Stimulated activated CD4-positive, alpha-beta T cell treated with anti-CD3 and anti-CD28 coated beads, Interleukin-1b, Interleukin-23, amount 100 ng/mL, for 1 hour (primary cell): ENCODE measurements around the gene ITPKA.

Experiments used
- DNase-seq, 2 donors: peaks; one replicate each; pipeline ENCODE4 v3.0.0-alpha.2; 2020; ENCODE audit warnings: low read depth in 2 of 2

ITPKA gene

DNA sequence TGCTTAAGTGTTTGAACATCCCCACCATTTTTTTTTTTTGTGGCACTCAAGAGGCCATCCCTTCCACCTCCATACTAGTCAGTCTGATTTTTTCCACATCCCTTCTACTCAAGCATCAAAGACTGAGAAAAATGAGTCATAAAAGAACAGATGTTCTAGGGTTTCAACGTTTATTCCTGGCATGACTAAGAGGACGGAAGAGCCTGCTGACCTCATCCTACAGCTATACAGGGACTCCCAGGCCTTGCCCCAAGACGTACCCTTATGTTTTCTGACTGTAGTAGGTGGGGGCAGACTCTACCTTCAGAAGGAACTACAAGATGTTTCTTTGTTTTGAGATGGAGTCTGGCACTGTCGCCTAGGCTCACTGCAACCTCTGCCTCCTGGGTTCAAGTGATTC, 3.3 kb upstream of the ITPKA start:
- no peak for DNase-seq

DNA sequence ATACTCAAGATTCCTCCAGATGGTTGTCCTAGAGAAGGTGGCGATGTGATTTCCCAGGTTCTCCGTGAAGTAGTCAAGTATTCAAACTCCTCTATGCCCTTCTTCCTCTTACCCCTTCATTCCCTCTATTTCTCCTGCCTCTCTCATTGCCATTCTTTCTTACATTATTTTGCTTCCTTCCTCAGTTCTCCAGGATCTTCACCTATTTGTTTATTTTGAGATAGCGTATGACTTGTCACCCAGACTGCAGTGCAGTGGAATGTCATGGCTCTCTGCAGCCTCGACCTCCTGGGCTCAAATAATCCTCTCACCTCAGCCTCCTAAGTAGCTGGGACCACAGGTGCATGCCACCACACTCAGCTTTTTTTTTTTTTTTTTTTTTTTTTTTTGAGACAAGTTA, 1.8 kb upstream of the ITPKA start:
- DNase-seq: no peak

DNA sequence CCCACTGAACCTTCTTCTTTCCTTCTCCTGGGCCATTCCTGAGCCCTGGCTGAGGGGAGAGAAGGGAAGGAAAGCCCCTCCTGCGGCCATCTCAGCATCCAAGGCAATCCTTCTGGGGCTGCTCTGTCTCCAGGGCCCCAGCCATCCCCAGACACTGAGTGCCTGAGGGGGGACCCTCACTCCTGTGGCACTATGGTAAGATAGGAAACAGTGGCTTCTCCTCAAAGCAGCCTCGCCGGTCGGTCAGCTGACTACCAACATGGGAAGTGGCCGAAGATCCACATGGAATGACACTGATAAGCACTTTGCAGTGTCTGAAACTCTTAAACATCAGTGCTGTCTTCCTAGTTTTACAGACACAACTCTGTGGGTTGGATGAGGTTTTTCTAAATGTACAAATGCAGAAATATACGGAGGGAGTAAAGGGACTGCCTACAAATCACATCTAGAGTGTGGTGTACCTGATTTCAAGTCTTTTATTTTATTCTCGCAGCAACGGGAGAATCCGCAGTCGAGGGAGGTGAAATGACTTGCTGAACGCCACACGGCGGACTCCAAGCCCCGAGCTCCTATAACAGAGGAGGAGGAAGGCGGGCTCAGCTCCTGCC, 973 bp upstream of the ITPKA start:
- no peak for DNase-seq

DNA sequence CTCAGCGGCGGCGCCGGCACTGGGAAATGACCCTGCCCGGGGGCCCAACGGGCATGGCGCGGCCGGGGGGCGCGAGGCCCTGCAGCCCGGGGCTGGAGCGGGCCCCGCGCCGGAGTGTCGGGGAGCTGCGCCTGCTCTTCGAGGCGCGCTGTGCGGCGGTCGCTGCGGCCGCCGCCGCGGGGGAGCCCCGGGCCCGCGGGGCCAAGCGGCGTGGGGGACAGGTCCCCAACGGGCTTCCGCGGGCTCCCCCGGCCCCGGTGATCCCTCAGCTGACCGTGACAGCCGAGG, 172 bp downstream of the ITPKA start:
- DNase-seq: no peak

DNA sequence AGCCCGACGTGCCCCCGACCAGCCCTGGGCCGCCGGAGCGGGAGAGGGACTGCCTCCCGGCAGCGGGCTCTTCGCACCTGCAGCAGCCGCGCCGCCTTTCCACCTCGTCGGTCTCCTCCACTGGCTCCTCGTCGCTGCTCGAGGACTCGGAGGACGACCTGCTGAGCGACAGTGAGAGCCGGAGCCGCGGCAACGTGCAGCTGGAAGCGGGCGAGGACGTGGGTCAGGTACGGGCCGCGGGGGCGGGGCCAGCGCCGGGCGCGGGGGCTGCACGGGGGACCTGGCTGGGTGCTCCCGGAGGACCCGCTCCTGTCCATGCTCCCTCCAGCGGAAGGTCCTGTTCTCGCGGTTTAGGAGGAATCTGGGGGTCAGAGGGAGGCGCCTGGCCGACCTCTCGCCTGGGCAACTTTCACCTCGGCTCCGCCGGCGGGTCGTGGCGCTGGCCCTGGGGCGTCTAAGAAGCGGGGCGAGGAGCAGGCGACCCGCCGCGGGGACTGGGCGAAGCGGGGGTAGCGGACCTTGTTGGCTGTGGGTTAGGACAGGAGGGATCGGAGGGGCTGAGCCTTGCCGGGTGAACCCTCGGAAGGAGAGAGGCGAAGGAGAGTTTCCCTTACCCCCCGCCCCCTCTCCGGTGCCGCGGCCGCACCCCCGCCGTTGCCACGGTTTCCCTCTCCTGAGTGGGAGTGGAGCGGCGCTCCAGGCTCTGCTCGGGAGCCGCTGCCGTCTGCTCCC, 682 bp downstream of the ITPKA start:
- no peak for DNase-seq

DNA sequence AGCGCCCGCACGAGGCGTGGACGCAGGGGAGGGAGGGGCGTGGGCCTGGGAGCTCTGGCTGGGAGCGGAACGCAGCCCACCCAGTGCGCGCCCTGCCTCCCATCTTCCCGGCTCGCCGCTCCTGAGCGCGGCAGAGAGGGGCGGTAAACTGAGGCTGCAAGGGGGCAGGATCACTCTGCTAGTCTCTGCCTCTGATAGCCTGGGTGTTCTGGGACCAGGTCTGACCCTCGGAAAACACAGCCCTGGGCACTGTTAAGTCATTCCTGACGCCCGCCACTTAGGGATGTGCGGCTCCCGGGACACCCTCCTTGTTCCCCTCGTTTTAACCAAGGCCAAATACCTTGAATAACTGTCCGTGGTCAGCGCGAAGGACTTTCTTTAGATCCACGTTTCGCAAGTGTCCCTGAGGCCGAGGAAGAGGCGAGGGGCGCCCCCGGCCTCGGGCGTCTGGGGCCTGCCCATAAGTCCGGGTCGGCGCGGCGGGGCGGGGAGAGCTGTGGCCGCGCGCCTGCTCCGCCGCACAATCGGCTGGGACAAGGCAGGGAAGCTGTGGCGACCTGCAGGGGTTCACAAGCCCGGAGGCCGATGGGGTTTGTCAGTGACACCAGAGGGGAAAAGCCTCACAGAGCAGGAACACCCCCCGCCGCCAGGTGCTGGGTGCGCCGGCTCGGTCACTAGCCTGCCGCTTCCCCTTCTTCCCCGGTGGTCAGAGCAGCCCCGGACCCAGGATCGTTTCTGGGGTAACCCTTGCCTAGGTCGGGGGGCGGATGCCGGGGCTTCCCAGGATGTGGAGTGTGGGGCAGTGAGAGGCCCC, 1.5 kb downstream of the ITPKA start:
- DNase-seq: no peak

DNA sequence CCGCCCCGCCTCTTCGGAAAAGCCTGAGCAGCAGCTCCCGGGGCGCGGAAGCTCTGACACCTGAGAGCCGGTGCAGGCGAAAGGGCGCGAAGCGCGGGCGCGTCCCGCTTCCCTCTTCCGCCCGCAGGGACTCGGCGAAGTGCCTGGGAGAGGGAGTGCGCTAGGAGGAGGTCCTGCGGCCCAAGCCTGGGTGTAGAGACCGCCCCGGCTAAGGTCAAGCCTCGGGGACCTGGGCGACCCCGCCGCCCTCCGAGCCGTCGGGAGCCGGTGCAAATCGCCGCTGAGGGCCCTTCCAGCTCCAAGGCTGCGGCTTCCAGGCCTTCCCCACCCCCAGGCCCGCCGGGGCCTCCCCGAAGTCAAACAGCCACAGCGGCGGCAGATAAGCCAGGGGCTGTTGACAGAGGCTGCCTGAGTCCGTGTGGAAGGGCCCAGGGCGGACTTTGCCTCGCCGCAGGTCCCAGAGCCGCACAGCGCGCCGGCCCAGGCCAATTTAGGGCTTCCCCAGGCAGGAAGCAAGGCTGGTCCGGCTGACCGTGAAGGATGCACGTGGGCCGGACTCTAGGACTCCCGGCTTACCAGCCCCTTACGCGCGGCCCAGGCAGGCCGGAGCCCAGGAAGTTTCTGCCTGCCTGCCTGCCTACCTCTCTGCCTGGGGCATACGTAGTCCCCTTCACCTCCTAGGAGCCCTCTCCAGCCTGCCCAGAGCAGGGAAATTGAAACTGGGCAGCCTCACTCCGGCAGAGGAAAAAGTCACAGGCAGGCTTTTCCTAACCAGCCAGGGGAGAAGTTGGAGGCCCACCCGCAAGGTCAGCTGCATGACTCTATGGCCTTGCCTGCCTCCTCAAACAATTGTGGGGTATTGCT, 2.3 kb downstream of the ITPKA start:
- DNase-seq: no peak

DNA sequence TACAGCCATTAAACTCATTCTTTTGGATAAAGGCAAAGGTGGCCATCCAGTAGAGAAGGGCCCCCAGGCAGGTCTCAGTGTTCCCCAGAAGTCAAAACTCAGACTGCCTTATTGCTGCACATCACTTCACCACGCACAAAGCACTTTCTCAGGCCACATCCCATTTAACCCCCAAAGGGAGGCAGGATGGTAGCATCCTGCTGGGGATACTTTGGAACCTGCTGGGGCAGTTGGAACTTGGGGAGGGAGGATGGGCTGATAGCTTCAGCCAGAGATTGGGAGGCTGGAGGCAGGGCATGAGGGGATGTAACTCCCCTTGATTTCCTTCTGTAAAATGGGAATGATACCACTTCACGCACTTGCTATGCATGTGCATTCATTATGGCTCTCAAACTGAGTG, 5.0 kb downstream of the ITPKA start:
- no peak for DNase-seq

DNA sequence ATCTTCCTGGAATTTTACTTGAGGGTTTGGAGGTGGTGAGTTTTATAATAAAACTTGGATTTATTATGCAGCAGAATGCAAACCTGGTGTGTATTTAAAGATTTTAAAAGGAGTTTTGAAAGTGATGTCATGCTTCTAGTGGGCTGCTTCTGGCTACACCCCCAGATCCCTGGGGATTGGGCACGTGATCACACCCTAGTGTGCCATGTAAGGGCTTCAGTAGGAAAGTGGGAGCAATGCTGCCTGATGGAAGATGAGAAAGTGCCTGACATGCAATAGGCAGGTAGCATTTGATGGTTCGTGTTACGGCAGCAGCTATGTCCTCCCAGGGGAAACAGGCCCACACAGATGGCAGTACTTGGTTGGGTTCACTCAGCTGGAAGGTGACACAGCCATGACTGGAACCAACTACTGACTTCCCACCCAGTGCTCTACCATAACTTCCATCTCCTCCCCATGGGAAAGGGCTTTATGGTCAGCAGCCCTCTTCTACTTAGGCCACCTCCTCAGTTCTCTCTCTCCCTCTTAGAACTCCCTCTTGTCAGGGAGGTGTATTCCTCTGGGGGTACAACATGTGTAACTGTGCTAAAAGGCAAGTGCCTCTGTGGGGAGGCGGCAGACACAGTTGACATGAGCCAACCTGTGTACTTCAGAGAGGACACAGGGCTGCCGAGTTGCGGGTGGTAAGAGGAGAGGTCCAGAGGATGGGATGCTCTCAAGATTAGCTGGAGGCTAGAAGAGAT, 5.6 kb downstream of the ITPKA start:
- no peak for DNase-seq

DNA sequence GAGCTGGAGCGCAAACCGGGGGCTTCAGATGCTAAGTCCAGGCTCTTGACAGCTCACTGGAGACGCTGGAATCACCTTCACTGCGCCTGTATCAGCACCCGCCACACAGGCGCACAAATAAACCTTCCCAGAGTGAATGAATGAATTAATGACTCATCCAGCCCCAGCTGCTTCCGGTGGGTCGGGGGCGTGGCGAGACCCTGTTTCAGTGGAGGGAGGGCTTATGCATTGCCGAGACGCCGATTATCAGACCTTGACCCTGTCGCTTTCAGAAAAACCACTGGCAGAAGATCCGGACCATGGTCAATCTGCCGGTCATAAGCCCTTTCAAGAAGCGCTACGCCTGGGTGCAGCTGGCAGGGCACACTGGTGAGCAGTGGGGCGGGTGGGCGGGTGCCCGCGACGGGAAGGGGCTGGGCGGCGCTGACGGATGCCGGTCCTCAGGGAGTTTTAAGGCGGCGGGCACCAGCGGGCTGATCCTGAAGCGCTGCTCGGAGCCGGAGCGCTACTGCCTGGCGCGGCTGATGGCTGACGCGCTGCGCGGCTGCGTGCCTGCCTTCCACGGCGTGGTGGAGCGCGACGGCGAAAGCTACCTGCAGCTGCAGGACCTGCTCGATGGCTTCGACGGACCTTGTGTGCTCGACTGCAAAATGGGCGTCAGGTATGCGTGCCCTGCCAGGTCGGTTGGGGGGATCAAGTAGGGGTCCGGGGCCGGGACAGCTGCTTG, 7.7 kb downstream of the ITPKA start:
- DNase-seq: no peak

DNA sequence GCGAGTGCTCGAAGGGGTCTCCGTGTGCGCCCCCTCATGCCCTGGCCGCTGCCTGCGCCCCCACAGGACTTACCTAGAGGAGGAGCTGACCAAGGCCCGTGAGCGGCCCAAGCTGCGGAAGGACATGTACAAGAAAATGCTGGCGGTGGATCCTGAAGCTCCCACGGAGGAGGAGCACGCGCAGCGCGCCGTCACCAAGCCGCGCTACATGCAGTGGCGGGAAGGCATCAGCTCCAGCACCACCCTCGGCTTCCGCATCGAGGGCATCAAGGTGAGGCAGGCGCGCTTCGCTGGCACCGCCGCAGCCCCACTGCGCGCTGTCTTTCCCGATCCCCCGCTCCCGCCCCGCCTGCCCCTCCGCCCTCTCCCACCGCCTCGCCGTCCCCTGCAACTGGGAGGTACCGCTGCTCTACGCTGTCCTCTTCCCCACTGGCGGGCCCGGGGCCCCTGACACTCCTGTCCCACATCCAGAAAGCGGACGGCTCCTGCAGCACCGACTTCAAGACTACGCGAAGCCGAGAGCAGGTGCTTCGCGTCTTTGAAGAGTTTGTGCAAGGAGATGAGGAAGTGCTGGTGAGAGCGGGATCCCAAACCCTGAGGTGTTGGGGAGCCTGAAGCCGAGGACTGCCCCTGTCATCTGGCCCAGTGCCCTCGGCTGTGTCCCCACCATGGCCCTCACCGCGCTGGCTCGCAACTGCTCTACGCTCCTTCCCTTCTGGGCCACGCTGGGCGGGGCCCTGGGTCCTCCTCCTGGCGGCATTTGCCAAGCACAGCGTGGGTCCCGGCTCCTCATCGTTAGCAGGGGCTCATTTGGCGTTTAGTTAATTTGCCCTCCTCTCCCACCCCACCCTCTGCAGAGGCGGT, 8.5 kb downstream of the ITPKA start:
- no peak for DNase-seq

DNA sequence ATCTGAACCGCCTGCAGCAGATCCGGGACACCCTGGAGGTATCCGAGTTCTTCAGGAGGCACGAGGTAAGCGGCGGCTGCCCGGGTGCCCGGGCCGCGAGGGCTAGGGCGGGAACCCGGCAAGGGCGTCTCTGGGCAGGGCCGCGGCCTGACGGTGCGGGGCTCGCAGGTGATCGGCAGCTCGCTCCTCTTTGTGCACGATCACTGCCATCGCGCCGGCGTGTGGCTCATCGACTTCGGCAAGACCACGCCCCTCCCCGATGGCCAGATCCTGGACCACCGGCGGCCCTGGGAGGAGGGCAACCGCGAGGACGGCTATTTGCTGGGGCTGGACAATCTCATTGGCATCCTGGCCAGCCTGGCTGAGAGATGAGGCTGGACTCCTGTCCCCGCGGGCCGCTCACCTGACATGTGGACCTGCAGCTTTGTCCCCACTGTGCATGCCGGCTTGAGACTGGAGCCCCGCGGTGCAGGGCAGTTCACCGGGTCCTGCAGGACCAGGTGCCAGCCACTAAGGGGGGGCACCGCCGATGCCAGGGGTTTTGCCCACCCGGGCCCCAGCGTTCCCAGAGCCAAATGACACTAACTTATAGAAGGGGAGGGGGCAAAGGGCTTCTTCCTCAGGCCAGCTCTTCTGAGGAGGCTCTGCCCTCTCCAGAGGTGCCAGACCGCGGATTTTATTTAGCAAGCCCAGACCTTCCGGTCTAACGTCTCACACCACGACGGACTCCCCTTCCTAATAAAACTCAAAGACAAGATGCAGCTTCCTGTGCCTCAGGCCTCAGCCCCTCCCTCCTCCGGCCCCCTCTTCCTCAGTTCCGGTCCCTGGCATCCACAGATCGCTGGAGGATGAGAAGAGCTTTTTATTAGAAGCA, 9.4 kb downstream of the ITPKA start:
- no peak for DNase-seq

DNA sequence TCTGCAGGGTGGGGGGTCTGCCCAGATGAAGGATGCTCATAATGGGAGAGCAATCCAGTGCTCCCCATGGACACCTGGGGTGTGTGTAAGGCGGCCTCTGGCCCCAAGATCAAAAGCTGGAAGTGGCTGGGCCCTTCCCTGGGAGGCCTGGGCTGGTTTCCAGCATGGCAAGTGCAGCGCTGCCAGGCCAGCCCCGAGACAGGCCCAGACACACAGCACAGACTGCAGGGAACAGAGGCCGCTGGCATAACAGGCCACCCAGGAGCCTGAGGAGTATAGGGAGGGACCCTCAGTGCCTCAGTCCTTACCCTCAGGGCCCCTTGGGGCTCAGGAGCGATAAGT, 10.0 kb downstream of the ITPKA start:
- DNase-seq: no peak

DNA sequence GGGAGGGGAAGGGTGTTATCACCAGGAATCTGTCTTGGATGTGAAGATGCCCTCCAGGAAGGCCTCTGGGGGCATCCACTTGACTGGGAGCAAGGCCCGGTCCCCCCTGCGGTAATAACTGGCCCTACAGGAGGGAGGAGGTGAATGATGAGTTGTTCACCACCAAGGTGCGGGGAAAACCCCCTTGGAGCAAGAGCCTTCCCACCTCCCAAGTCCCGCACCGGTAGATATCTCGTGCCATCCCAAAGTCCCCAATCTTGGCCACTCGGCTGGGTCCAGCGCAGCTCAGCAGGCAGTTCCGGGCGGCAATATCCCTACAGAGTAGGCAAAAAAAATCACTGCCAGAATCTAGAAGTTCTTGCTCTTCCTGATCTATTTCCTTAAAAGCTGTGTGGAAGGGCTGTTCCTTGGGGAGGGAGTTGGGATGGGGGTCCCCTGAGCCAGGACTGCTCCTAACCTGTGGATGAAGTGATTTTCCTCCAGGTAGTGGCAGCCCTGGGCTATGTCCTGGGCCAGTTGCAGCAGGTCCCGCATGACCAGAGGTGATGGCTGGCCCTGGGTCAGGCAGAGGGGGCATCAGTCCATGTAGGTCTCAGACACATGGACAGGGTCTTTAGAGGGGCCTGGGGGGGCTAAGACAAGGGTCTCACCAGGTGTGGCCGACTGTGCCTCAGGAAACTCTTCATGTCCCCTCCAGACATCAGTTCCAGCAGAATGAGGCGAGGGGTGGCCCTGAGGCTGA, 11.2 kb downstream of the ITPKA start:
- DNase-seq: no peak

DNA sequence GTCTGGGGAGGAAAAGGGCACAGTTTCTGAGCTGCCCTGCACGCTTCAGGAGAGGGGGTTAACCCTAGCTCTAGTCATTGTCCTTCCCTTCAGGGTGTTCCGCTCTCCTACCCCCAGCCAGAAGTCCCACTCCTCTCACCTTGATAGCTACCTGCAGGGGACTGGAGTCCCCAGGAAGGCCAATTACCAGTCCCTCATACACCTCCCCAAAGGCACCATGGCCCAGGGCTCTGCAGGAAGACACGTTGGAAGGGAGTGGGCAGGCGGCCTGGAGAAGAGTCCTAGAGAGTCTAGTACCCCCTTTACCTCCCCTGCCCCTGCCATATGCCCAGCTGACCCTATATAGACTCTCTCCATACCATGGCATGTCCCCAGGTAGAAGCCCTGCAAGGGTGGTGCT, 12.1 kb downstream of the ITPKA start:
- no peak for DNase-seq

DNA sequence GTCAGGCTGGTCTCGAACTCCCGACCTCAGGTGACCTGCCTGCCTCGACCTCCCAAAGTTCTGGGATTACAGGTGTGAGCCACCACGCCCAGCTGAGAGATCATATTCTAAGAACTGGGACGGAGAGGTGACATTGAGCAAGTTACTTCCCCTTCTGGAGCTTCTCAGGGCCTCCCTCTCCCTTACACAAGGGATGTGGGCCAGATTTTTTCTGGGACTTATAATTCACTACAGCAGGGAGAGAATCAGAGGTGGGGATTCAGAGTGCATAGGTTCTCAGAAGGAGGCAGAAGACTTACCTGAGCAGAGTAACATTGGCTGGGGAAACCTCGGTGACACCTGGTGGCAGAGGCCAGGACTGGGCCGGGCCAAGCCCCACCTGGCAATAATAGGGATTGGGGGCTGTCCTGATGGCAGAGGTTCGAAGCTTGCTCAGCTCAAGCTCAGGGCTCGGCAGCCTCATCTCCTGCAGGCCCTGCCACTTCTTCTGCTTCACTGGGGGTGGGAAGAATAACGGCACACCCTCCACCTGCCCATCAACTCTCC, 13.2 kb downstream of the ITPKA start:
- no peak for DNase-seq

DNA sequence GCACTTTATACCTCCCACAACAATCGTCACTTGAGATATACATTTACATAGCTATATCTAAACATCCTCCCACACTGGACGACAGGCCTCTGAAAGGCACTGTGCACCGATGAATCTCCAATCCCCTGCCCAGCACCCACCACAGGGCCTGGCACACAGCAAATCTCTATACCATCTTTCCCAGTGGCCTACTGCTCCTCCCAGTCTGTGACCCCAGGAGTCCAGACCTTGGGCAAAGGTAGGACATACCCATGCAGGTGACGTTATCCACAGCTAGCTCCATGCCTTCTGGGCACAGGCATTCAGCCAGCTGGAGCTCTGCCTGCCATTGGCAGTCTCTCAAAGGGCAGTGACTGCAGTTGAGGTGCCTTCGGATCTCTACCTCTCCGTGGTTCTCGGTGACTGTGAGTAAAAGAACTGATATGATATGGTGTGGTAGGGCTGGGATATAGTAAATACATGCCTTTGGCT, 14.2 kb downstream of the ITPKA start:
- DNase-seq: no peak

DNA sequence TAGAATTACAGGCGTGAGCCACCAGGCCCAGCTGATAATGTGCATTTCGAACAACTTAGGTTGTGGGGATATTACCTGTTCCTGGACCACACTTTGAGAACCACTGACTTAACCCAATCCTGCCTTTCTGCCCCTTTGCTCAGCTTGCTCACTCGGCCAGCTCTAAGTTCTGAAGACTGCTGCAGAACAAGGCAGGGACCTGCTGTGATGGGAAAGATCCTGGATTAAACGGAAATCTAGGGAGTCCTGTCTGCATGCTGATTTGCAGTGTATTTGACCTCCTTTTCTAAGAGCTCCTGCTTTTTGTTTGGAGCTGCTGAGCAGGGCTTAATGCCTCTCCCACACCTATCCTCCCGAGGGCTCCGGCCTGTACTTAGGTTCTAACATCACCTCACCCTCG, 17.1 kb downstream of the ITPKA start:
- DNase-seq: no peak
